Right atrium auricular region (tissue), 2 donors: Measurements from ENCODE around the gene CRCP. TPM values are rescaled to one million over a fixed set of nuclear protein-coding genes. Genes with fewer than 3 reads are reported as not detected.

ENCODE experiments used
- DNase-seq: peaks from one replicate; pipeline ENCODE4 v3.0.0-alpha.2; 2019; ENCODE audit warnings: low spot score
- H3K27ac ChIP-seq, 2 donors: fragments of 200-600 bp; sonication (generic); 1 replicate in 1 of 2; 2 replicates in 1 of 2; pipeline ENCODE4 v1.5.1; 2016 to 2019
- H3K27me3 ChIP-seq, 2 donors: fragments of 200-600 bp; sonication (generic); one replicate each; pipeline versions ENCODE4 v1.5.1 to v1.6.0; 2017 to 2019
- H3K36me3 ChIP-seq: fragments of 200-600 bp; sonication (generic); one replicate; pipeline ENCODE4 v1.5.1; 2016
- H3K4me1 ChIP-seq, 2 donors: fragments of 200-600 bp; sonication (generic); one replicate each; pipeline versions ENCODE4 v1.5.1 to v1.6.0; 2017 to 2019
- H3K4me3 ChIP-seq, 2 donors: fragments of 200-600 bp; sonication (generic); 1 replicate in 1 of 2; 2 replicates in 1 of 2; pipeline ENCODE4 v1.5.1; 2017 to 2019; ENCODE audit warnings: mild to moderate bottlenecking in 1 of 2, moderate library complexity in 1 of 2
- H3K9me3 ChIP-seq, 2 donors: fragments of 200-600 bp; sonication (generic); one replicate each; pipeline ENCODE4 v1.5.1; 2019
- CTCF ChIP-seq, 2 donors: fragments of 200-600 bp; sonication (generic); IDR thresholded peaks; one replicate each; pipeline ENCODE4 v1.5.1; 2019; ENCODE audit warnings: antibody characterized with exemption in 2 of 2
- total RNA-seq, 2 donors: library from RNA; depleted of rRNA; stranded (reverse); fragments of >200 nt; gene quantifications; one replicate each; pipeline ENCODE4 v1.1.0, GENCODE V29; 2016

The CRCP gene
- total RNA-seq, 2 donors from 2014 or later, result 29.9 to 44.9 TPM

- Histone ChIP-seq H3K27ac (no peak overlapping the region), H3K27me3 (no peaks in the 10 kb centered on the region), H3K4me1 (peaks cover 0 to 17% of the 10 kb centered on the region in 2 donors), H3K36me3 (peaks cover 43% of the 10 kb centered on the region), H3K9me3 (peaks cover 0 to 12% of the 10 kb centered on the region in 2 donors), H3K4me3 (no peak overlapping the region)
- no peak for DNase-seq
- TF ChIP-seq CTCF (IDR thresholded peaks at IDR 0.05), result no peak
Measured at GRCh38 chr7:66157060-66157459, 42.4 kb downstream of the CRCP start.

GRCh38 chr7:66162622-66163021 lies 48.0 kb downstream of the CRCP start:
- TF ChIP-seq CTCF (IDR thresholded peaks at IDR 0.05), result no peak
- no peaks in the 10 kb centered on the region for H3K27me3 ChIP-seq
- no peak overlapping the region for H3K4me3 ChIP-seq
- H3K9me3 ChIP-seq, result peaks cover 0 to 12% of the 10 kb centered on the region in 2 donors
- H3K27ac ChIP-seq, result no peak overlapping the region
- DNase-seq, result no peak
- peaks cover 2% of the 10 kb centered on the region for H3K36me3 ChIP-seq
- H3K4me1 ChIP-seq, result no peaks in the 10 kb centered on the region

GRCh38 chr7:66163186-66163610 lies 48.6 kb downstream of the CRCP start:
- no peaks in the 10 kb centered on the region for H3K4me1 ChIP-seq
- no peaks in the 10 kb centered on the region for H3K36me3 ChIP-seq
- H3K4me3 ChIP-seq, result no peak overlapping the region
- no peak overlapping the region for H3K27ac ChIP-seq
- TF ChIP-seq CTCF (IDR thresholded peaks at IDR 0.05), result no peak
- H3K9me3 ChIP-seq, result peaks cover 0 to 12% of the 10 kb centered on the region in 2 donors
- no peak for DNase-seq
- H3K27me3 ChIP-seq, result no peaks in the 10 kb centered on the region

- no peaks in the 10 kb centered on the region for H3K27me3 ChIP-seq
- H3K36me3 ChIP-seq, result no peaks in the 10 kb centered on the region
- H3K4me1 ChIP-seq, result no peaks in the 10 kb centered on the region
- no peak overlapping the region for H3K4me3 ChIP-seq
- DNase-seq, result no peak
- peaks cover 0 to 10% of the 10 kb centered on the region in 2 donors for H3K9me3 ChIP-seq
- H3K27ac ChIP-seq, result no peak overlapping the region
- TF ChIP-seq CTCF (IDR thresholded peaks at IDR 0.05), result no peak
Measured at GRCh38 chr7:66164356-66164755, 49.7 kb downstream of the CRCP start.

- H3K9me3 ChIP-seq, result no peaks in the 10 kb centered on the region
- H3K4me1 ChIP-seq, result peaks cover 0 to 10% of the 10 kb centered on the region in 2 donors
- H3K4me3 ChIP-seq, result no peak overlapping the region
- no peak for DNase-seq
- no peaks in the 10 kb centered on the region for H3K36me3 ChIP-seq
- no peak overlapping the region for H3K27ac ChIP-seq
- no peak for TF ChIP-seq CTCF (IDR thresholded peaks at IDR 0.05)
- no peaks in the 10 kb centered on the region for H3K27me3 ChIP-seq
Measured at GRCh38 chr7:66167773-66168387, 53.2 kb downstream of the CRCP start.

GRCh38 chr7:66169616-66170015 lies 55.0 kb downstream of the CRCP start:
- no peak for DNase-seq
- H3K4me3 ChIP-seq, result no peak overlapping the region
- H3K4me1 ChIP-seq, result peaks cover 0 to 10% of the 10 kb centered on the region in 2 donors
- no peak for TF ChIP-seq CTCF (IDR thresholded peaks at IDR 0.05)
- H3K27ac ChIP-seq, result no peak overlapping the region
- no peaks in the 10 kb centered on the region for H3K36me3 ChIP-seq
- H3K9me3 ChIP-seq, result no peaks in the 10 kb centered on the region
- H3K27me3 ChIP-seq, result no peaks in the 10 kb centered on the region
